ENCODE results near the gene DNM3.

Gene DNM3

GRCh38 chr1:172410027-172410426, 568.7 kb downstream of the DNM3 start:
- Histone ChIP-seq H3K9me2 (replicated peaks; ENCODE audit: control insufficient read depth, low read length) (no peaks in the 10 kb centered on the region), H3F3A (ENCODE audit: control insufficient read depth, insufficient read depth) (no peaks in the 10 kb centered on the region), H3K4me1 (ENCODE audit: control insufficient read depth, low read length) (no peaks in the 10 kb centered on the region), H3K27ac (ENCODE audit: low read depth, low read length) (no peak overlapping the region), H3K4me2 (ENCODE audit: low read length) (no peak overlapping the region), H3K36me3 (ENCODE audit: control insufficient read depth, low read length) (no peaks in the 10 kb centered on the region), H3K4me3 (ENCODE audit: low read length) (no peak overlapping the region), H3K27me3 (ENCODE audit: control insufficient read depth, low read length) (no peaks in the 10 kb centered on the region), H3K79me2 (ENCODE audit: control insufficient read depth, low read length) (no peaks in the 10 kb centered on the region), H3K9me3 (ENCODE audit: control insufficient read depth, insufficient read depth, low read length) (no peaks in the 10 kb centered on the region), H4K20me1 (ENCODE audit: control insufficient read depth, insufficient read depth, low read depth, low read length) (no peaks in the 10 kb centered on the region)
- no peak for TF ChIP-seq EZH2phosphoT487 (IDR thresholded peaks at IDR 0.05; ENCODE audit: borderline replicate concordance, low read length)
- TF ChIP-seq, protein P1, sequence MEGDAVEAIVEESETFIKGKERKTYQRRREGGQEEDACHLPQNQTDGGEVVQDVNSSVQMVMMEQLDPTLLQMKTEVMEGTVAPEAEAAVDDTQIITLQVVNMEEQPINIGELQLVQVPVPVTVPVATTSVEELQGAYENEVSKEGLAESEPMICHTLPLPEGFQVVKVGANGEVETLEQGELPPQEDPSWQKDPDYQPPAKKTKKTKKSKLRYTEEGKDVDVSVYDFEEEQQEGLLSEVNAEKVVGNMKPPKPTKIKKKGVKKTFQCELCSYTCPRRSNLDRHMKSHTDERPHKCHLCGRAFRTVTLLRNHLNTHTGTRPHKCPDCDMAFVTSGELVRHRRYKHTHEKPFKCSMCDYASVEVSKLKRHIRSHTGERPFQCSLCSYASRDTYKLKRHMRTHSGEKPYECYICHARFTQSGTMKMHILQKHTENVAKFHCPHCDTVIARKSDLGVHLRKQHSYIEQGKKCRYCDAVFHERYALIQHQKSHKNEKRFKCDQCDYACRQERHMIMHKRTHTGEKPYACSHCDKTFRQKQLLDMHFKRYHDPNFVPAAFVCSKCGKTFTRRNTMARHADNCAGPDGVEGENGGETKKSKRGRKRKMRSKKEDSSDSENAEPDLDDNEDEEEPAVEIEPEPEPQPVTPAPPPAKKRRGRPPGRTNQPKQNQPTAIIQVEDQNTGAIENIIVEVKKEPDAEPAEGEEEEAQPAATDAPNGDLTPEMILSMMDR (IDR thresholded peaks at IDR 0.05; ENCODE audit: low read depth, low read length, poor library complexity, severe bottlenecking) = no peak

DNA sequence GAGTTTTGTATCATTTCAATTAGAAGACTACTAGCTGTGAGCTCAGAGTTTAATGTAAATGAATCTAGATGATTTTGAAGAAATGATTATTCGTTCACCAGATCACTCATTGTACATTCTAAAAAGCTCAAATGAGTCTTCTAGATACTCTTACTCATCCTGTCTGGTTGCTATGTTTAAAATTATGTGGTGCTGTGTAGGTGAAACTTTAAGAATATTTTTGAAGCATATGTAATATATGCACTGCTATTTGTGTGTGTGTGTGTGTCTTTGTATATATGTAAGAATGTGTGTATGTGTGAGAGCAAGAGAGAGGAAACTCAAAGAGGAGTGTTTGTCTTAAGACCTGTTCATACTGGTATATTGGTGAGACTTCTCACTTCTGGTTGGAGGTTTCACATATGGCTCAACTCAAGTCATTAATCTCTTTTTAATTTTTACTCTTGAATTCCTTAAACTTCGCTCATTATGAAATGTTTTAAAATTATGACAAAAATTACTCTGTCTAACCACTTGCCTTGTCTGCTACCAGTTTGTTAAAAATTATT, 570.6 kb downstream of the DNM3 start:
- Histone ChIP-seq H3K79me2 (ENCODE audit: control insufficient read depth, low read length) (no peaks in the 10 kb centered on the region), H3K36me3 (ENCODE audit: control insufficient read depth, low read length) (no peaks in the 10 kb centered on the region), H3K4me3 (ENCODE audit: low read length) (no peak overlapping the region), H3K4me1 (ENCODE audit: control insufficient read depth, low read length) (no peaks in the 10 kb centered on the region), H4K20me1 (ENCODE audit: control insufficient read depth, insufficient read depth, low read depth, low read length) (no peaks in the 10 kb centered on the region), H3K27ac (ENCODE audit: low read depth, low read length) (no peak overlapping the region), H3K27me3 (ENCODE audit: control insufficient read depth, low read length) (no peaks in the 10 kb centered on the region; the same call in 1 of the 2 replicates), H3K4me2 (ENCODE audit: low read length) (no peak overlapping the region), H3K9me2 (replicated peaks; ENCODE audit: control insufficient read depth, low read length) (no peaks in the 10 kb centered on the region), H3K9me3 (ENCODE audit: control insufficient read depth, insufficient read depth, low read length) (no peaks in the 10 kb centered on the region), H3F3A (ENCODE audit: control insufficient read depth, insufficient read depth) (no peaks in the 10 kb centered on the region)
- no peak for TF ChIP-seq EZH2phosphoT487 (IDR thresholded peaks at IDR 0.05; ENCODE audit: borderline replicate concordance, low read length)
- TF ChIP-seq, protein P1 (IDR thresholded peaks at IDR 0.05; ENCODE audit: low read depth, low read length, poor library complexity, severe bottlenecking) = no peak

- H3K9me2 ChIP-seq (replicated peaks; ENCODE audit: control insufficient read depth, low read length) = no peaks in the 10 kb centered on the region
- H3F3A ChIP-seq (ENCODE audit: control insufficient read depth, insufficient read depth) = no peaks in the 10 kb centered on the region
- TF ChIP-seq EZH2phosphoT487 (IDR thresholded peaks at IDR 0.05; ENCODE audit: borderline replicate concordance, low read length) = no peak
- TF ChIP-seq, protein P1 (IDR thresholded peaks at IDR 0.05; ENCODE audit: low read depth, low read length, poor library complexity, severe bottlenecking) = no peak
- H3K27ac ChIP-seq (ENCODE audit: low read depth, low read length) = no peak overlapping the region
- no peak overlapping the region for H3K4me2 ChIP-seq (ENCODE audit: low read length)
- H4K20me1 ChIP-seq (ENCODE audit: control insufficient read depth, insufficient read depth, low read depth, low read length) = no peaks in the 10 kb centered on the region
- H3K4me1 ChIP-seq (ENCODE audit: control insufficient read depth, low read length) = no peaks in the 10 kb centered on the region
- H3K79me2 ChIP-seq (ENCODE audit: control insufficient read depth, low read length) = no peaks in the 10 kb centered on the region
- no peaks in the 10 kb centered on the region; the same call in 1 of the 2 replicates for H3K27me3 ChIP-seq (ENCODE audit: control insufficient read depth, low read length)
- H3K9me3 ChIP-seq (ENCODE audit: control insufficient read depth, insufficient read depth, low read length) = no peaks in the 10 kb centered on the region
- no peaks in the 10 kb centered on the region for H3K36me3 ChIP-seq (ENCODE audit: control insufficient read depth, low read length)
- no peak overlapping the region for H3K4me3 ChIP-seq (ENCODE audit: low read length)
Observed at GRCh38 chr1:172414331-172414730, 573.0 kb downstream of the DNM3 start.

Data from DOHH2 (cell line).